NCI-H2227 treated with DMSO at 0.1 percent for 48 hours (cell line): ENCODE results near the gene OGFR.
A peak's percentile ranks its signal among the peaks of the same experiment; 100 is the strongest.

Experiments
- DNase-seq: peaks from one replicate; lab custom pipeline; 2025; lab: John Stamatoyannopoulos, UW

OGFR gene, protein sequence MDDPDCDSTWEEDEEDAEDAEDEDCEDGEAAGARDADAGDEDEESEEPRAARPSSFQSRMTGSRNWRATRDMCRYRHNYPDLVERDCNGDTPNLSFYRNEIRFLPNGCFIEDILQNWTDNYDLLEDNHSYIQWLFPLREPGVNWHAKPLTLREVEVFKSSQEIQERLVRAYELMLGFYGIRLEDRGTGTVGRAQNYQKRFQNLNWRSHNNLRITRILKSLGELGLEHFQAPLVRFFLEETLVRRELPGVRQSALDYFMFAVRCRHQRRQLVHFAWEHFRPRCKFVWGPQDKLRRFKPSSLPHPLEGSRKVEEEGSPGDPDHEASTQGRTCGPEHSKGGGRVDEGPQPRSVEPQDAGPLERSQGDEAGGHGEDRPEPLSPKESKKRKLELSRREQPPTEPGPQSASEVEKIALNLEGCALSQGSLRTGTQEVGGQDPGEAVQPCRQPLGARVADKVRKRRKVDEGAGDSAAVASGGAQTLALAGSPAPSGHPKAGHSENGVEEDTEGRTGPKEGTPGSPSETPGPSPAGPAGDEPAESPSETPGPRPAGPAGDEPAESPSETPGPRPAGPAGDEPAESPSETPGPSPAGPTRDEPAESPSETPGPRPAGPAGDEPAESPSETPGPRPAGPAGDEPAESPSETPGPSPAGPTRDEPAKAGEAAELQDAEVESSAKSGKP

DNA sequence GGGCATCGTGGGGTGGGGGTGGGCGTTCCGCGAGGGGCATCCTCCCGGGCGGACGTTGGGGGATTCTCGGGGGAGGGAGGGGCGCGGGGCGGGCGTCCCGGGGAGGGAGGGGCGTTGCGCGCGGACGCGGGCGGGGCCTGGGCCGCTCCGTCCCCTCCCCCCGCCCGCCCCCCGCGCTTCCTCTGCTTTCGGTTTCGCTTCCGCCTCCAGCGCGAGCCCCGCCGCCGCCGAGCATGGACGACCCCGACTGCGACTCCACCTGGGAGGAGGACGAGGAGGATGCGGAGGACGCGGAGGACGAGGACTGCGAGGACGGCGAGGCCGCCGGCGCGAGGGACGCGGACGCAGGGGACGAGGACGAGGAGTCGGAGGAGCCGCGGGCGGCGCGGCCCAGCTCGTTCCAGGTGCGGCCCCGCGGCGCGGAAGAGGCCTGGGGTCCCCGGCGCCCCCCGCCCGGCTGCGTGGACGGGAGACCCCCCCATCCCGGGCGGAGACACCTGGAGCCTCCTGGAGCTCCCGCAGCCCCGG, at the start of gene OGFR:
OGFR (plus strand) TSS at position 209 of the 528 bp plus-strand sequence; CDS start at position 234, 25 bp downstream.
- no peak for DNase-seq

DNA sequence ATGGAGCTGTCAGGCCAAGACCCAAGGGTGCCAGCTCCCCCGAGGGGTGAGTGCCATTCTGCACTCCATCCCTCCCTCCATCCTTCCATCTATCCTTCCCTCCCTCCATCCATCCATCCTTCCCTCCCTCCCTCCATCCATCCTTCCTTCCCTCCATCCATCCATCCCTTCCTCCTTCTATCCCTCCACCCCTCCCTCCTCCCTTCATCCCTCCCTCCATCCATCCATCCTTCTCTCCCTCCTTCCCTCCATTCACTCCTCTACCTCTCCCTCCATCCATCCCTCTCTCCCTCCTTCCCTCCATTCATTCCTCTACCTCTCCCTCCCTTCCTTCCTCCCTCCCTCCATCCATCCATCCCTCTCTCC, 49.7 kb upstream of the OGFR start:
- no peak for DNase-seq

DNA sequence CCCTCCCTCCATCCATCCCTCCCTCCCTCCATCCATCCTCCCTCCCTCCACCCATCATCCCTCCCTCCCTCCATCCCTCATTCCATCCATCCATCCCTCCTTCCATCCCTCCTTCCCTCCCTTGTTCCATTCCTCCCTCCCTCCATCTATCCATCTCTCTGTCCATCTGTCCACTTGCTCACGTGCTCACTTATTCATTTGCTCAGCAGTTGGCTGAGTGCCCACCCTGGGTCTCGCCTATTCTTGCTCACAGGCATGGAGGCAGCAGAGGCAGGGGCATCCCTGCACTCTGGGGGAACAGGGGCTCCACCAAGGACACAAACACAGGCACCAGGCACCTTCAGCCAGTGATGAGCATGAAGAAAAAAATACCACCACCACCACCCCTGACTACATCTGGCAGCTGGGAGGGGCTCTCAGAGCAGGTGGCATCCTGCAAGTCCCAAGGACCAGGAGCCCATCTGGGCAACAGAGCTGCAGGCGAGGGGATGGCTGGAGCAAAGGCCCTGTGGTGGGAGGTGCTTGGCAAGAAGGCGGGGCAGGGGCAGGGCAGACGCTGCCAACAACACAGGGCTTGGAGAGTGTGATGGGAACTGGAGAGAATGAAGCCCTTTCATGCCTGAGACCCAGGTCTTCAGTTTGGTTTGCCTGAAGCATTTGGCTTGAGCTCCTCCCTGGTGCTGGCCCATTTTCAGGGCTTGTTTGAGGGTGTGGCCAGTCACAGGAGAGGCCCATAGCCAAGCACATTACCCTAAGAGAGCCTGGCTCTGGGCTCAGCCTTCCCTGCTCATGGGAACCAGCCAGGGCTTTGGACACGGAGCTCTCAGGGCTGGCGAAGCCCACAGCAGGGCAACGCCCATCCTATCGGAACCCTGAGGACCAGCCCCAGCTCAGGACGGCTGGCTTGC, 48.6 kb upstream of the OGFR start:
- DNase-seq: no peak

DNA sequence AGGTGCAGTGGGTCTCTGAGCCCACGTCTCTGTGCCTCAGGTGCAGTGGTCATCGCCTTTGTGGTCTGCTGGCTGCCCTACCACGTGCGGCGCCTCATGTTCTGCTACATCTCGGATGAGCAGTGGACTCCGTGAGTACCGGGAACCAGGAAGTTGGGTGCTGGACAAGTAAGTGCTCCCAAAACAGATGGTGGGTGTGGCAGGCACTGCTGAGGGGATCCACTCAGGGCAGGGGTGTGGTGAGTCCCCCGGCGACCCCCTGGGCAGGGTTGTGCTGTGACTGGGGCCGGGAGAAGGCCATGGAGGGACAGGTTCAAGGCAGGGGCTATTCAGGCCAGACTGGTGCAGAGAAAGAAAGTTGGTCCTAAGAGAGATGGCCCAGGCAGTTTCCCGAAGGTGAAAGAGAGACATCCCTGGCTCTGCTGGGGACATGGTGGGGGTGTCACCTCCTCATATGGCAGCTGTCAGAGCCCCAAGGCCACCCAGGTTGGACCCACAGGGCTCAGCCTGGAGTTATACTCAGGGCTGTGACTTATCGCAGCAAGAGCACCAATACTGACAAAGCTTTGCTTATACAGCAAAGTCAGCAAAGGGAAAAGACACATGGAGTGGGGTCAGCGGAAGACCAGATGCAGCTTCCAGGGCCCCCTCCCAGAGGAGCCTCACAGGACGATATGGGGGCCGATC, 46.3 kb upstream of the OGFR start:
- DNase-seq: no peak

DNA sequence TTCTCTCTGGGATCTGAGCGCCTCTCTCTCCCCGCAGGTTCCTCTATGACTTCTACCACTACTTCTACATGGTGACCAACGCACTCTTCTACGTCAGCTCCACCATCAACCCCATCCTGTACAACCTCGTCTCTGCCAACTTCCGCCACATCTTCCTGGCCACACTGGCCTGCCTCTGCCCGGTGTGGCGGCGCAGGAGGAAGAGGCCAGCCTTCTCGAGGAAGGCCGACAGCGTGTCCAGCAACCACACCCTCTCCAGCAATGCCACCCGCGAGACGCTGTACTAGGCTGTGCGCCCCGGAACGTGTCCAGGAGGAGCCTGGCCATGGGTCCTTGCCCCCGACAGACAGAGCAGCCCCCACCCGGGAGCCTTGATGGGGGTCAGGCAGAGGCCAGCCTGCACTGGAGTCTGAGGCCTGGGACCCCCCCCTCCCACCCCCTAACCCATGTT, 44.6 kb upstream of the OGFR start:
- DNase-seq: no peak

DNA sequence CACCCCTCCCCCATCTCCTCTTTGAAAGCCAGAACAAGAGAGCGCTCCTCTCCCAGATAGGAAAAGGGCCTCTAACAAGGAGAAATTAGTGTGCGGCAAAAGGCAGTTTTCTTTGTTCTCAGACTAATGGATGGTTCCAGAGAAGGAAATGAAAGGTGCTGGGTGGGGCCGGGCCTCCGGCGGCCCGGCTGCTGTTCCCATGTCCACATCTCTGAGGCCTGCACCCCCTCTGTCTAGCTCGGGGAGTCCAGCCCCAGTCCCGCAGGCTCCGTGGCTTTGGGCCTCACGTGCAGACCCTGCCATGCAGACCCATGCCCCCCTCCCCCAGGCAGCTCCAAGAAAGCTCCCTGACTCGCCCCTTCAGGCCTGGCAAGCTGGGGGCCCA, 44.2 kb upstream of the OGFR start:
- DNase-seq: peak; percentile 34

DNA sequence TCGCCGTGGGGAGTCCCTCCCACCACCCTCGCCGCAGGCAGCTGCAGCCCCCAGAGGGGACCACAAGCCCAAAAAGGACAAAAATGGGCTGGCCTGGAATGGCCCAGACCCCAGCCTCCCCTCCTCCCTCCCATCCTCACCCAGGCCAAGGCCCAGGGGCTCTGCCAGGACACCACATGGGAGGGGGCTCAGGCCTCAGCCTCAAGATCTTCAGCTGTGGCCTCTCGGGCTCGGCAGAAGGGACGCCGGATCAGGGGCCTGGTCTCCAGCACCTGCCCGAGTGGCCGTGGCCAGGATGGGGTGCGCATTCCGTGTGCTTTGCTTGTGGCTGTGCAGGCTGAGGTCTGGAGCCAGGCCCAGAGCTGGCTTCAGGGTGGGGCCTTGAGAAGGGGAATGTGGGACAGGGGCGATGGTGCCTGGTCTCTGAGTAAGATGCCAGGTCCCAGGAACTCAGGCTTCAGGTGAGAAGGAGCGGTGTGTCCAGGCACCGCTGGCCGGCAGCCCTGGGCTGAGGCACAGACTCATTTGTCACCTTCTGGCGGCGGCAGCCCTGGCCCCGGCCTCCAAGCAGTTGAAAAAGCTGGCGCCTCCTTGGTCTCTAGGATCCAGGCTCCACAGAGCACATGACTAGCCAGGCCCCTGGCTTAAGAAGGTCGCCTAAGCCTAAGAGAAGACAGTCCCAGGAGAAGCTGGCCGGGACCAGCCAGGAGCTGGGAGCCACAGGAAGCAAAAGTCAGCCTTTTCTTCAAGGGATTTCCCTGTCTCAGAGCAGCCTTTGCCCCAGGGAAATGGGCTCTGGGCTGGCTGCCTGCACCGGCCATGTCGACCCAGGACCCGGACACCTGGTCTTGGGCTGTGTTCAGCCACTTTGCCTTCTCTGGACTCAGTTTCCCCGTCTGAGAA, 43.5 kb upstream of the OGFR start:
- DNase-seq: no peak

DNA sequence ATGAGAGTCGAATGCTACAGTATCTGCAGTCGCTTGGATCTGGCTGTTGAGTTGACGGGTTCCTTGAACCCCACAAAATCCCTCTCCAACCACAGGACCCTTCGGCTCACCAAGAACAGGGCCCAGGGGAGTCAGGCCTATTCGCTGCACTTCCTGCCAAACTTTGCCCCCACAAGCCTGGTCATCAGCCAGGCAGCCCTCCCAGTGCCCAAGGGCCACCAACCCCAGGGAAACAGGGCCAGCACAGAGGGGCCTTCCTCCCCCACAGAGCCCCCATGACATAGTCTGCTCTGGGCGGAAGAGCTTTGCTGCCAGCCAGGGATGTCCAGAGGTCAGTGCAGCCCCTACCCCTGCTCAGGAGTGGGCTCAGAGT, 42.9 kb upstream of the OGFR start:
- DNase-seq: no peak

DNA sequence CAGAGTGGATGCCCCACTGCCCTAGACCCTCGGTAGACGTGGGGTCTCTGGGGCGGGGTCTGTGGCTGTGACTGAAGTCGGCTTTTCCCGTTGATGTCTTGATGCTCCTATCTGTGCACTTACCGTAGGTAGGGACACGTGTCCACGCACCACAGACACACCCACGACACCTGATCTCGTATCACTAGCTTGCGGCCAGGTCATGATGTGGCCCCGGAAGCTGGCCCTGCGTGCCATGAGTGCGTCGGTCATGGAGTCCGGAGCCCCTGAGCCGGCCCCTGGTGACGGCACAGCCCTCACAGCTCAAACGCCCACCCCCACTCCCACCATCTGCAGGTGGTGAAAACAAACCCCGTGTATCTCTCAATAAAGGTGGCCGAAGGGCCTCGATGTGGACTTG, 42.3 kb upstream of the OGFR start:
- no peak for DNase-seq

DNA sequence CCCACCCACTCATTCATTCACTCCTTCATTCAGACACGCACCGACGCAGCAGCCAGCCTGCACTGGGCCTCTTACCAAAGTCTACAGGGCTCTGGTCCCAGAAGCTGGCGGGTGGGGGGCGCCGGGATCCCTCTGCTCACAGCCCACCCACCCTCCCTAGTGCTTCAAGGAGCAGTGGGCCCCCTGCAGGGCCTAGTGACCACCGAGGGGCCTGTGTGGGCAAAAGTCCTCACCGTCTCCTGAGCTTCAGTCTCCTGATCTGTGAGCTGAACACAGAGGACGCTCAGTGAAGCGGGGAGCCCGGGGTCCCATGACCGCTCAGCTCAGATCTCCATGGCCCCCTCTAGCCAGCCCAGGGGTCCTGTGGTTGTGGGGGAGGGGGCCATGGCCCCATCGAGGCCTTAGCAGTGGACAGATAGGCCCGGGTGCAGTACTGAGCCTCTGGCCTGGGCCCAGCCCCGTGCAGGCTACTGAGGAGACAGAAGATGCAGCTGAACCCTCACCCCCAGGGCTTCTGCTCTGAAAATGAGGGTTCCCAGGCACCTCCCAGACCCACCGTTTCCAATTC, 41.8 kb upstream of the OGFR start:
- DNase-seq: no peak

DNA sequence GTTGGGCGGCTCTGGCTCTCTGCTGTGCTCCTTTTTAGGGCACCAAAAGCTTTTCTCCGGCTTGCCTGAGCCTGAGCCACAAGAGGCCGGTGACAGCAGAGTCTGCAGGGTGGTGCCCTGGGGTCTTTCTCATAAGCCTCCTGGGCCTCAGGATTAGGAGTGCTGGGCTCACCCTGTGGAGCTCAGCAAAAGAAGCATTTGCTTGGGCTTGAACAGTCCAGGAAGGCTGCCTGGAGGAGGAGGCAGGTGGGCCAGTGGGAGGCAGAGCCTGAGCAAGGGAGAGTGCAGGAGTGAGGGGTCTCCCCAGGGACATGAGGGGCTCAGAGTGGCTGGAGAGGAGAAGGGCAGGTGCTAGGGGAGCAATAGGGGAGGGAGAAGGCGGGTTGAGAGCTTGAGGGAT, 41.2 kb upstream of the OGFR start:
- DNase-seq: no peak

DNA sequence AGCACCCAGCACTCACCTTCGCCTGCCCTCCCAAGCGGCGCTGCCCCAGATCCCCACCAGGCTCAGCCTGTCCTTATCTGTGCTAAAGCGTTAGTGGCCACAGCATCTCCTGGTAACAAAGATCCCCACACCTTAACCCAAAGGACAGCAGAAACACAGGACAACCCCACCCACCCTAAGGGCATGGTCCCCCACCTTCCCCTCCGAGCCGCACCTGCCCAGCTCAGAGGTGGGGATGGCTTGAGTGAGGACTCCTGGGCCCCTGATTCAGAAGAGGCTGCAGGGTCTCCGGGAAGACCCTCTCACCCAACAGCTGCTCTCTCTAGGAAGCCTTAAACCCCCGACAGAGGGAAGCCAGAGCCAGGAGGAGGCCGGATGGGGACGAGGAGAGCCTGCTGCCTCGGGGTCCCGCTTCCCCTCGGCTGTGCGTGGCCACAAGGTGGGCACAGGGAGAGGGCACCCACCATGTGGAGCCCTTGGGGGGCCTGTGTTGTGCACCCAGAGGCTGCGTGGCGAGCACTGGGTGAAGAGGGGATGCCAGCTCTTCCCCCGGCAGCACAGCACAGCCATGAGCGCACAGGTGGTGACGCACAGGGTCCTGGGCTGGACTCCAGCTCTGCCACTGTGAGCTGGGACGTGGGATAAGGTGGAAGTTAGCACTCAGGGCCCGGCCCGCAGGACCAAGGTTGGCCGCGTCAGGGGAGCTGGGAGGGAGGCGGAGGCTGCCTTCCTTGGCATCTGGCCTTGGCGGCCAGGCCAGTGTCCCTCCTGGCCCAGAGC, 40.3 kb upstream of the OGFR start:
- DNase-seq: no peak

DNA sequence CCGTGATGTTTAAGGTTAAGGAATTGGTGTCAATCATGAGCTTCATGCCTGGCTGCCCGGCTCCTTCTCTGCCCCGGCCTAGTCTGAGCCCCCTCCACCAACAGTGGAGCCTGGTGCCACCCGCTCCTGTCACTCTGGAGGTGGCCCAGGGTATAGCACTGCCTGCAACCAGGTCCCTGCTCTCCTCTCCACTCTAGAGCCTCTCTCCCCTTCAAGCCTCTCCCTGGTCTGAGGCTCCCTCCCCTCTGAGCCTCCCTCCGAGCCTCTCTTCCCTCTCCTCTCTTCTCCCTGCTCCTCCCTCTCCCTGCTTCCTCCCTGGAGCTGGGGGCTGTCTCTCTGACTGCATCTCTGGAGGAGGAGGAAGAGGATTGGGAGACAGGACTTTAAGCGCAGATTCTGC, 39.6 kb upstream of the OGFR start:
- no peak for DNase-seq

DNA sequence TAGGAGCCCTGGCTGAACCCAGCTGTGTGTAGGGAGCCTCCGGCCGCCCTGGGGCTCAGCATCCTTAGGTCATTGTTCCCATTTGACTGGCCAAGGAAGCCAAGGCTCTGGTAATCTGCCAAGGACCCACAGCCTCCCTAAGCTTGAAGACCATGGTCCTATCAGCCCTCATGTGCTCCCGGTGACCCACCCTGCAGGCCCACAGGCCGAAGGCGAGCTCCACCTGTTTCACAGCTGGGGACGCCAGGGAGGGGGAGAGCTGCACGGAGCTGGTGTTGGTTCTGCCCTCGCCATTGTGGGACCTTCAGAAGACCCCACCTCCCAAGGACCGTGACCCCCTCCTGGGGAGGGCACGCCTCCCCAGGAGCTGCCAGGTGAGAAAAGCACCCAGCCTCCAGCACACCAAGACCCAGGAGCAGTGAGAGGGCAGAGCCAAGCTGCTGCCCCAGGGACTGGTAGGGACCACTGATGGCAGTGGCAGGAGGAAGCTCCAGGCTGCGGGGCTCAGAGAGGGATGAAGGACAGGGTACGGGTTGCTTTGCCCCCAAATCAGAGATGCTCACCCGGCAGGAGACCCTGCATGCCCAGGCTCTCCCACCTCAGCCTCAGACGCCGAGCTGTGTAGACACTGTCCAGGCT, 39.1 kb upstream of the OGFR start:
- no peak for DNase-seq

DNA sequence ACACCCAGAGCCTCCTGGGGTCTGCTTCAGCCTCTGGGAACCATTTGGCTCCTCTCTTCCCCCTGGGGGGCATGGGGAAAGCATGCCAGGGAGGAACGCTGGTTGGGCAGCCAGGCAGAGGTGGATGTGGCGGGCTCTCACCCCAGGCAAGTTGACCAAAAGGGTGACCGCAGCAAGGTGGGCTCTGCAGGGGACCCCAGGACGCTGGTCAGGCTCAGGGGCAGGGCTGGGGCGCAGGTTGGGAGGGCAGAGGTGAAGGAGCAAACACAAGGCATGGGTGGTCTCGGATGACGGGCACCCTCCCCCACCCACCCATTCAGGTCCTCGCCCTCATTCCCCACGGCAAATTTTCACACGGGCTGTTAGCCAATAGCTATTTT, 38.6 kb upstream of the OGFR start:
- DNase-seq: no peak

DNA sequence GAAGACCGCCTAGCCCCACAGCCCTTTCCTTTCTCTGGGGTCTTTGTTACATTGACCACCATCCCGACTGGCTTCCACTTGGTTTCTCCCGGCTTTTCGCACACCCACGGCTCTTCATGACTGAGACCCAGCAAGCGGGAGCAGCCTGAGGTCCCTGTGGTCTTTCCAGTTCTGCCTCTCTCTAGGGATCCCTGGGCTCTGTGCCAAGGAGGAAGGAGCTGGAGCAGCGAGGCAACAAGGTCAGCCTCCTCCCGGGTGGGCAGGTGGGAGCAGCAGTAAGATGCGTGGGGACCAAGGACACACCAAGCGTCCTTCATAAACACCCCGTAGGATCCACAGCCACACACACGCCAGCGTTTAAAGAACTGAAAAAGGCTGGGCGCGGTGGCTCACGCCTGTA, 37.9 kb upstream of the OGFR start:
- no peak for DNase-seq

DNA sequence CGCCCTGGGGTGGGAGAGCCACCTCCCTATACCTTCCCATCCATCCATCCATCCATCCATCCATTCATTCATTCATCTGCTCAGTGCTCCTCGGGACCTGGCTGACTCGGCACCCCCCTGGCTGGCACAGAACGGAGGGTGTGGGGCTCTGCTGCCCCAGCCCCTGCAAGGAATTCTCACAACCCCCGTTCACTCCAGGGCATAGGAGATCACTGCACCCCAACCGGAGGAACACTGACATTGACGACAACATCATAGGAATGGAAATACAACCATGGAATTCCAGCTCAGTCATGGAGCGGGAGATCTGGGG, 36.4 kb upstream of the OGFR start:
- no peak for DNase-seq

DNA sequence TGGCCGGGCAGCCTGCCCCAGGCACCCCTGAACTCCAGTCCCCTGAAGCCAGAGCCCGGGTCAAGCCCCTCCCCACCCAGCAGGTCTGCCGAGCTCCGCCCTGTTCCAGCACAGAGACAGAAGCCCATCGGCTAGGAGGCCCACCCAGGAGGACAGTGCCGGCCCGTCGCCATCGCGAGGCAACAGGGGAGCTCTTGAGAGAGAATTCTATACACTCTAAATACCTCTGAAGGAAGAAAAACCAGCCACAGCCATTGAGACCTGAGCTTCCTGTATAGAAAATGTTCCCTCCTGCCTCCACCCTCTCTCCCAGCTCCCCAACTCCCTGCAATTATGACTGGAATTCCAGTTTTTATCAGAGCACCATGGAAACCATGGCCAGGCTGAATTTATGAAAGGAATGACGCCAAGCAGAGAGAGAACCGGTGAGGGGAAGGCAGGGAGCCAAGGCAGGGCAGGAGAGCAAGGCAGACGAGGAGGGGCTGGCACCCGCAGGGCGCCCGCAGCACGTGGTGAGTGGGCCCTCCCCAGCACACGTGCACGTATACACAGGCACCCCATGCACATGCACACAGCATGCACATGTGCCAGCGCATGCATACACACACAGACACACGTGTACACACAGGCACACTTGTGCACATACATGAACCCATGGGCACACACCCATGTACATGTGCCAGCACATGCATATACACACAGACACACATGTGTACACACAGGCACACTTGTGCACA, 35.9 kb upstream of the OGFR start:
- peak; percentile 62 for DNase-seq
